GM23248 (cell line): ENCODE results near the gene KLHL22. TPM values are rescaled to one million over a fixed set of nuclear protein-coding genes. Genes with fewer than 3 reads are reported as not detected.
"Not testable (repeated sequence)": the region's sequence is repeated elsewhere in the genome, so short reads cannot be mapped to it uniquely, and the experiment has no call there.

Experiments used
- DNase-seq: peaks from one replicate; pipeline ENCODE4 v3.0.0-alpha.2; 2015
- H2AFZ ChIP-seq: fragments of 200-600 bp; sonication (generic); 2 replicates; pipeline ENCODE4 v1.6.1; 2016; ENCODE audit warnings: antibody characterized with exemption
- H3F3A ChIP-seq: fragments of 200-600 bp; sonication (generic); 2 replicates; pipeline ENCODE4 v1.6.1; 2016; ENCODE audit warnings: mild to moderate bottlenecking, antibody characterized with exemption, mixed run types; ENCODE audit not compliant: insufficient read depth
- H3K27ac ChIP-seq: fragments of 200-600 bp; sonication (generic); 2 replicates; pipeline ENCODE4 v1.5.1; 2016; ENCODE audit warnings: mild to moderate bottlenecking
- H3K27me3 ChIP-seq: fragments of 200-600 bp; sonication (generic); replicated peaks from 2 replicates; pipeline ENCODE4 v1.6.1; 2016; ENCODE audit warnings: mild to moderate bottlenecking; ENCODE audit not compliant: insufficient read depth
- H3K36me3 ChIP-seq: fragments of 200-600 bp; sonication (generic); 2 replicates; pipeline ENCODE4 v1.6.1; 2016; ENCODE audit warnings: low read depth, mild to moderate bottlenecking
- H3K4me1 ChIP-seq: fragments of 200-600 bp; sonication (generic); 2 replicates; pipeline ENCODE4 v1.6.1; 2016; ENCODE audit warnings: mild to moderate bottlenecking; ENCODE audit not compliant: insufficient read depth
- H3K4me2 ChIP-seq: fragments of 200-600 bp; sonication (generic); one replicate; pipeline ENCODE4 v1.6.1; 2016; ENCODE audit warnings: mild to moderate bottlenecking; ENCODE audit not compliant: unreplicated experiment
- H3K4me3 ChIP-seq: fragments of 200-600 bp; sonication (generic); 2 replicates; pipeline ENCODE4 v1.5.1; 2016; ENCODE audit warnings: mild to moderate bottlenecking
- H3K79me2 ChIP-seq: fragments of 200-600 bp; sonication (generic); 2 replicates; pipeline ENCODE4 v1.6.1; 2016; ENCODE audit warnings: mild to moderate bottlenecking; ENCODE audit not compliant: insufficient read depth
- H3K9ac ChIP-seq: fragments of 200-600 bp; sonication (generic); 2 replicates; pipeline ENCODE4 v1.6.1; 2016; ENCODE audit warnings: mild to moderate bottlenecking
- H3K9me2 ChIP-seq: fragments of 200-600 bp; sonication (generic); 2 replicates; pipeline ENCODE4 v1.6.1; 2016; ENCODE audit warnings: mixed run types, mild to moderate bottlenecking, moderate library complexity; ENCODE audit not compliant: insufficient read depth
- H3K9me3 ChIP-seq: fragments of 200-600 bp; sonication (generic); one replicate; pipeline ENCODE4 v1.6.1; 2017; ENCODE audit warnings: low read depth
- H4K20me1 ChIP-seq: fragments of 200-600 bp; sonication (generic); 2 replicates; pipeline ENCODE4 v1.6.0; 2016; ENCODE audit not compliant: insufficient read depth
- EZH2 ChIP-seq: fragments of 200-600 bp; sonication (generic); IDR thresholded peaks from 2 replicates; pipeline ENCODE4 v1.6.1; 2018; ENCODE audit warnings: antibody characterized with exemption, mild to moderate bottlenecking; ENCODE audit not compliant: insufficient read depth, poor library complexity, severe bottlenecking
- EZH2phosphoT487 ChIP-seq: fragments of 200-600 bp; sonication (generic); IDR thresholded peaks from 2 replicates; pipeline ENCODE4 v1.6.1; 2018; ENCODE audit warnings: antibody characterized with exemption, moderate library complexity, mild to moderate bottlenecking, low read depth; ENCODE audit not compliant: insufficient read depth
- WGBS, 2 experiments: methylation state at CpG; one replicate each; pipeline ENCODE4 v1.1.6; 2015 to 2017; ENCODE audit warnings: low lambda C conversion rate in 2 of 2, low coverage in 1 of 2; ENCODE audit errors: missing lambda C conversion rate in 2 of 2; 5-methylcytosine and 5-hydroxymethylcytosine counted together
- in situ Hi-C: fragments of 300-500 bp; cut with MboI; formaldehyde crosslinking; loops from 2 replicates; pipeline ENCODE4 v1.15.0; 2020
- polyA plus RNA-seq: library from polyadenylated mRNA; unstranded; fragments of >200 nt; fragmentation: Nextera tagmentation; extraction: Ambion mirVana; gene quantifications from 2 replicates; pipeline ENCODE4 v1.2.1, GENCODE V29; 2016
- total RNA-seq: library from RNA; depleted of rRNA; stranded (reverse); fragments of >200 nt; shearing (Covaris generic); gene quantifications from 2 replicates; pipeline ENCODE4 v1.2.3, GENCODE V29; 2014

The KLHL22 gene
- total and polyA plus RNA-seq, 2 experiments from 2014 or later: 19.0 to 41.3 TPM

- peak overlapping the region; percentile 99 for H3K9ac ChIP-seq
- no peaks in the 10 kb centered on the region for H3K9me2 ChIP-seq
- H3K4me2 ChIP-seq: peak overlapping the region; percentile 93
- TF ChIP-seq EZH2 (no peak), EZH2phosphoT487 (no peak)
- H3K9me3 ChIP-seq: no peaks in the 10 kb centered on the region
- peaks cover 31% of the 10 kb centered on the region for H3K4me1 ChIP-seq
- peak; percentile 96 for DNase-seq
- peak overlapping the region; percentile 99 for H3K27ac ChIP-seq
- no peak overlapping the region for H2AFZ ChIP-seq
- peak overlapping the region; percentile 93 for H3K4me3 ChIP-seq
- H3F3A ChIP-seq: peaks cover 32% of the 10 kb centered on the region
- in situ Hi-C loops: no loop called here
- H3K79me2 ChIP-seq: peaks cover 76% of the 10 kb centered on the region
- 0 out of 2 replicates have a peak, but pooled peaks cover 5% of the 10 kb centered on the region for H3K36me3 ChIP-seq
- peaks cover 3% of the 10 kb centered on the region; the same call in 1 of the 2 replicates for H4K20me1 ChIP-seq
- WGBS, 2 experiments: 21 to 22% methylated on average over 7 of the region's 7 CpGs
- no peaks in the 10 kb centered on the region for H3K27me3 ChIP-seq
Measured at GRCh38 chr22:20509344-20510047, 13.9 kb upstream of the KLHL22 start.

- no peaks in the 10 kb centered on the region for H3K9me3 ChIP-seq
- H3K9me2 ChIP-seq: no peaks in the 10 kb centered on the region
- no peaks in the 10 kb centered on the region for H4K20me1 ChIP-seq
- no peaks in the 10 kb centered on the region for H3K27me3 ChIP-seq
- peak overlapping the region; percentile 99 for H3K9ac ChIP-seq
- H3K27ac ChIP-seq: peak overlapping the region; percentile 99
- TF ChIP-seq EZH2phosphoT487: no peak
- no peak for TF ChIP-seq EZH2
- H3K79me2 ChIP-seq: peaks cover 70% of the 10 kb centered on the region
- peak overlapping the region; percentile 93 for H3K4me3 ChIP-seq
- peak; percentile 46 for DNase-seq
- peak overlapping the region; percentile 93 for H3K4me2 ChIP-seq
- in situ Hi-C loops: no loop called here
- peaks cover 30% of the 10 kb centered on the region for H3K4me1 ChIP-seq
- peaks cover 29% of the 10 kb centered on the region for H3F3A ChIP-seq
- H3K36me3 ChIP-seq: no peaks in the 10 kb centered on the region
- WGBS, 2 experiments: 12 to 15% methylated on average over 10 of the region's 10 CpGs
- no peak overlapping the region for H2AFZ ChIP-seq
Measured at GRCh38 chr22:20508815-20509271, 13.2 kb upstream of the KLHL22 start.

GRCh38 chr22:20508067-20508755, 12.6 kb upstream of the KLHL22 start:
- in situ Hi-C loops, H4K20me1 ChIP-seq, DNase-seq, H3K9me3 ChIP-seq, H3K27me3 ChIP-seq, H3K9me2 ChIP-seq, H3K36me3 ChIP-seq: not testable (repeated sequence)
- WGBS, 2 experiments: 1 to 2% methylated on average over 21 of the region's 21 CpGs
- Histone ChIP-seq H3F3A (peaks cover 26% of the 10 kb centered on the region), H3K79me2 (peaks cover 63% of the 10 kb centered on the region), H3K4me3 (peak overlapping the region; percentile 93), H3K9ac (peak overlapping the region; percentile 99), H3K27ac (peak overlapping the region; percentile 99), H2AFZ (peak overlapping the region; percentile 88; the same call in 1 of the 2 replicates), H3K4me2 (peak overlapping the region; percentile 93), H3K4me1 (peaks cover 32% of the 10 kb centered on the region)

- Histone ChIP-seq H3K9ac (peak within 1 kb of the TSS; percentile 99), H3K79me2 (peaks cover 56% of the 10 kb centered on the region), H3K9me2 (no peaks in the 10 kb centered on the region), H3K27ac (peak within 1 kb of the TSS; percentile 99), H2AFZ (peak within 1 kb of the TSS; percentile 88), H3K4me3 (peak within 1 kb of the TSS; percentile 93), H3K9me3 (no peaks in the 10 kb centered on the region), H3K36me3 (no peaks in the 10 kb centered on the region), H3F3A (peaks cover 26% of the 10 kb centered on the region), H3K4me1 (peaks cover 32% of the 10 kb centered on the region), H3K27me3 (no peaks in the 10 kb centered on the region), H4K20me1 (no peaks in the 10 kb centered on the region), H3K4me2 (peak within 1 kb of the TSS; percentile 93)
- peak; percentile 97 for DNase-seq
- 2 to 3% methylated on average over 42 to 57 of the region's 58 CpGs for WGBS, 2 experiments
- in situ Hi-C loops: no loop called here
- no peak for TF ChIP-seq EZH2phosphoT487
- no peak for TF ChIP-seq EZH2
Measured at GRCh38 chr22:20507253-20508066, 11.9 kb upstream of the KLHL22 start, which contains the start of gene MED15. Gene MED15, plus strand, starts transcription at chr22:20507610. Its CDS starts 69 bp downstream, at chr22:20507679.
